UCSD-AML1 (cell line): ENCODE measurements around the gene SUPT20H.
"Not testable (repeated sequence)": the region's sequence is repeated elsewhere in the genome, so short reads cannot be mapped to it uniquely, and the experiment has no call there.

ENCODE experiments used
- DNase-seq: peaks from one replicate; lab custom pipeline; 2025; ENCODE audit not compliant: unreplicated experiment; lab: John Stamatoyannopoulos, UW

The SUPT20H gene

DNA sequence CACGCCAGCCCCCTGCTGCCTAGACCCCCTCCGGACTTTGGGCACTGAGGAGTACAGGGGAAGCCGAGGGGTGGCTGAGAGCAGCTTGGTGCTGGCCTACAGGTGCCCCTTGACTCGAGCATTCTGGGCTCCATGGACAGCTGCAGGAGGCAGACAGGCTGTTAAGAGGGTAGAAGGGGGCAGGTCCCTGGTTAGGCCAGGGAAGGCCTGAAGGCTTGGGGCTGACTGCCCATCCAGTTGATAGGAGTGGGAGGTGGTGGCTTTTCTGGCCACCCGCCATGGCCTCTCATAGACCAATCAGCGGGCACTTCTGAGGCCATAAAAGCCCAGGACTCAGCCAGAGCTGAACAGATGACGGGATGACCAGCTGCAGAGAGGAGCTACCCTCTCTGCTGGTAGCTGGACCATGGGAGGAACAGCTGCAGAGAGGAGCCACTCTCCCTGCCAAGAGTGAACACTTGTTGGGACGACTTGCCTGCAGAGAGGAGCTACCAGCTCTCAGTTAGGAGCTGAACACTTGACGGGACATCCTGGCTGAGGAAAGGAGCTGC, 10.7 kb upstream of the SUPT20H start:
- DNase-seq: no peak

DNA sequence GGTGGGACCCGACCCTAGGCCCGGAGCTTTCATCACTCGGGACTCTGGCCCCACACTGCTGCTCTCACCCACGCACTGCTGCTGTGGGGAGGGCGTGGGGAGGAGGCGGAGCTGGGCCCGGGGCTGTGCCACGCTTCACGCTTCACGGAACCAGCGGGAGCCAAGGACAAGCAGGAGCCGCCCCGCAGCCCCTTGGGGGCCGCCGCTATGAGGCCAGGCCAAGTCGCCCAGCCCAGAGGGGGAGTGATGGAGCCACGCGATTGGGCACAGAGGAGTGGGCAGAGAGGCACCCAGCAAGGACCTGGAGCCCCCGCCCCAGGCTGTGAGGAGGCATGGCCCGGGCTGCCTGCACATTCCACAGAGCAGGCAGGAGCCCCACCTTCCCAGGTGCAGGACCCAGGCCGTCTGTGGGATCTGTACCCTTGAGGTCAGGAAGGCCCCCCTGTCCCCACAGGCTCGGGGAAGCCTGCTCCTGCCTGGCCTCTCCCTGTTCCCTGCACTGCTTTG, 10.2 kb upstream of the SUPT20H start:
- no peak for DNase-seq

DNA sequence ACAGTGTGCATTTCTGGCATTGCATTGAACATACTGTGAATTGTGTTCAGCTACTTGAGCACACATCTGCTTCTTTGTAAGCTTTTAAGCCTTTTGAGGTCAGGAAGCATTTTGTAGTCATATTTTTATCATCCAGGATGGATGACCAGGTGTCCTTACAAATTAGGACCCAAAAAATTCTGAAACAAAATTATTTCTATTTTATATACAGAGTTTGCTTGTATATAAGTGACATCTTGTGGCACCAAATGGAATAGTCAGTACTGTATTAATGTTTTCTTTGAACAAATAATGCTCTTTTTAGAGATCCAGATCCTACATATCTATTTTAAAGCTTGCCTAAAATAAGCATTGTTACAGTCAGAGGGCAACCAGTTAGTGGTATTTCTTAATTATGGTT, 9.5 kb upstream of the SUPT20H start:
- no peak for DNase-seq

DNA sequence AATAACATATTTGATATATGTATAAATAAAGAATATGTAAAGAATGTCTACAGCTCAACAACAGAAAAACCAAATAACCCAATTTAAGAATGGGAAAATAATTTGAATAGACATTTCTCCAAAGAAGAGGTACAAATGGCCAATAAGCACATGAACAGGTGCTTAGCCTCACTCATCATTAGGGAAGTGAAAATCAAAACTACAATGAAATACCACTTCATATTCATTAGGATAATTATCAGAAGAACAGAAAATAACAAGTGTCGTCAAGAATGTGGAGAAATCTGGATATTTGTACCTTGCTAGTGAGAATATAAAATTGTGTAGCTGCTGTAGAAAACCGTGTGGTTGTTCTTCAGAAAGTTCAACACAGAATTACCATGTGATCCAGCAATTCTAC, 8.4 kb upstream of the SUPT20H start:
- no peak for DNase-seq

DNA sequence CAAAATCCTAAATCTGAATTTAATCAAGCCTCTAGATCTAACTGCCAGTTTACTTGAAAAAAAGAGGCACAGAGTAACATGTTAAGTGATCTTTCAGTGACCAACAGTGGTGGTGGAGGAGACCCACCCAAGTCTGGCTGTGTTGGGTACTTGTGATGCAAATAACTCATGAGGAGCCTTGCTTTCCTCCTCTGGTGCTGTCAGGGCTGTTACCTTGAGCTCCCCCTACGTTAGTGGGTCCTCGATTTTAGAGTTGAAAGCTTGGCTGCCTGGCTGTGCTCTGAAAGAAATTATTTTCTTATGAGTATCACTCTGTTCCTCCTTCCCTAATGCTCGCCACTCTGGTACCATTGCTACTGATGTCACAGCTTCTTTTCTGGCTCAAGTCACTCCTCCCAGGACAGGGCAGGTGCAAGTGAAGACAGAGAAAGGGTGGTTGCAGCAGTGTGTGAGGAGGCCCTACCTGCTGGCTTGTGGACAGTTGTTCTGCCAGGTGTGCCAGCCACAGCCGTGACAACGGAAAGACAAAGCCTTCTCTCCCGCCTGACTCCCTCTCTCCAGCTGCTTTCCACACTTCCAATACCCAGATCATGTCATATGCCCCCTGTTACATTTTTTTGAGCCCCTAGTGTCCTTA, 6.5 kb upstream of the SUPT20H start:
- no peak for DNase-seq

DNA sequence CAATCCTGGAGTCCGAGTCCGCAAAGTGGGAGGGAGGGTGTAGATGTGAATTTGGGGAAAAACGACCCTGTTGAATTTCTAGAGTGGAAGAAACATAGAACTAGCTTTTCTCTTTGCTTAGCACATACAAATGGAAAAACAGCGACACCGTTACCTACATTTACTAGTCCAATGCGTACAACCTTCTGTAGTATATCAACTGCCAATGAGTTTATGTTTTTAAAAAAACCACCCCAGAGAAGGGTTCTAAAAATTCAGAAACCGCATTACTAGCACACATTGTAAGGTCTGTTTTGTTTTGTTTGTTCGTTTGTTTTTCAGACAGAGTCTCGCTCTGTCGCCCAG, 332 bp upstream of the SUPT20H start:
- DNase-seq: no peak

DNA sequence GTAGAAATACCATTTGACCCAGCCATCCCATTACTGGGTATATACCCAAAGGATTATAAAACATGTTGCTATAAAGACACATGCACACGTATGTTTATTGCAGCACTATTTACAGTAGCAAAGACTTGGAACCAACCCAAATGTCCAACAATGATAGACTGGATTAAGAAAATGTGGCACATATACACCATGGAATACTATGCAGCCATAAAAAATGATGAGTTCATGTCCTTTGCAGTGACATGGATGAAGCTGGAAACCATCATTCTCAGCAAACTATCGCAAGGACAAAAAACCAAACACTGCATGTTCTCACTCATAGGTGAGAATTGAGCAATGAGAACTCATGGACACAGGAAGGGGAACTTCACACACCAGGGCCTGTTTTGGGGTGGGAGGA, 3.3 kb downstream of the SUPT20H start:
- not testable (repeated sequence) for DNase-seq

DNA sequence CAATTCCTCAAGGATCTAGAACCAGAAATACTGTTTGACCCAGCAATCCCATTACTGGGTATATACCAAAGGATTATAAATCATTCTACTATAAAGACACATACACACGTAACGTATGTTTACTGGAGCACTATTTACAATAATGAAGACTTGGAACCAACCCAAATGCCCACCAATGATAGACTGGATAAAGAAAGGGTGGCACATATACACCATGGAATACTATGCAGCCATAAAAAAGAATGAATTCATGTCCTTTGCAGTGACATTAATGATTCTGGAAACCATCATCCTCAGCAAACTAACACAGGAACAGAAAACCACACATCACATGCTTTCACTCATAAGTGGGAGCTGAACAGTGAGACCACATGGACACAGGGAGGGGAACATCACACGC, 6.4 kb downstream of the SUPT20H start:
- not testable (repeated sequence) for DNase-seq

DNA sequence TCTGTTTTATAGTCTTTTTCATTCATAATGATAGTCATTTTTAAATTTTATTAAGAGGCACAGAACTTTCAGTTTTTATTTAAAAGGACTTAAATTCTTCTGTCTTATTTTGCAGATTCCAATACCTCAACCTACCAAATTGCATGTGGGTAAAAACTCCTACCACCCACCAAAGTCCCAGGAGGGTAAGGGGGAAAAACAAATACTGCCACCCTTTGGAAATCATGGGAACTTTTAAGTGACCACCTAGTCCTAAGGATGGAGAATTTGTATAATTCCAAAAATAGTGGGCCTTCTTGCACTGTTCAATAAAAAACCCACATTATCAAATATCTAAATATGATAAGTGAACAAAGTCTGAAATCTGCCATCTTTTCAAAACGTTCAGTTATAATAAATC, 9.7 kb downstream of the SUPT20H start:
- no peak for DNase-seq

DNA sequence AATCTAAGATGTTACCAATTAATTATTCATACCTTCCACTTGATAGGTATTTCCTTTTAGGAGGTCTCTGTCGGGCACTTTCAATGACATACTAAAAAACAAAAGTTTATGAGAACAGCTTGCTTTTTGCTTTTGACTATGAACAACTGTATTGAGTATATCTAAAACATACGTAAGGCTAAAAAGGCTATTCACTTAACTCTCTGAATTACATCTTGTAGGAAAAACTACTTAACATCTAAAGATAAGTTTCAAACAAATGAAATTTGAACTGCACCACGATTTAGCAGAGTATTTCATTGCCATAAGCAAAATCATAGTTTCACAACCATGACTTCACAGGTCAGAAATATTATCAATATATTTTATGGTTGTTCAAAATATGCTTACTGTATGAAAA, 11.6 kb downstream of the SUPT20H start:
- DNase-seq: no peak

DNA sequence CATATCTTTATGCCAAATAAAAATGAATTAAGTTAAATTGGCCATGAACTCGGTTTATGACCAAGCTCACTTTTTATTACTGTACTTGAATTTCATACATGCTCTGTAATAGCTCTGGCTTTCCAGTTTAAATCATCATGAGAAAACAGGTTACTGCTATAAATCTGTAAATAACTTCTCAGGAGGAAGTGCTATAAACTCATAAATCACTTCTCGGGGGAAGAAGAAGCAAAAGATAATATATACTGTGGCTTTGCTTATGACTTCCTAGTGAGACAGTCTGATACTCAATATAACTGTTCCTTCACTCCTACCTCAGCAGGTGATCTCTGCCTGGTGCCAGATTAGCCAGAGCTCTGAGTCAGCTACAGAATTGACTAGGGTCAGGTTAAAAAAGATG, 12.5 kb downstream of the SUPT20H start:
- no peak for DNase-seq

DNA sequence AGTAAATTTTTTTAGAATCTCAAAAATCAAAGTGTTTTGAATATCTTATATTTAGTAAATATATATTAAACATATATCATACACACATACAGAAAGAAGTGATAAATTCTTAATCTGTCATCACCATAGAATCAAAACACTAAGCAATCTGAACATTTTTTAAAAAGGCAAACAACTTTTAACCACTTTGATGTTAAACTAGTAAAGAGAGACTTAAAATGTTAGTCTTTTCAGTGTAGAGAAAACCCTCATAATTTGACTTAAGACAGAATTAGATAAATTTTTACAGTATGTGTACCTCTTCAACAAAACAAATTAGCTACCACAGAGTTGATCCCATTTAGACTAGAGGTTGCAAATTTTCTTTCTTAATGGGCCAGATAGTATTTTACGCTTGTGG, 13.4 kb downstream of the SUPT20H start:
- DNase-seq: no peak

DNA sequence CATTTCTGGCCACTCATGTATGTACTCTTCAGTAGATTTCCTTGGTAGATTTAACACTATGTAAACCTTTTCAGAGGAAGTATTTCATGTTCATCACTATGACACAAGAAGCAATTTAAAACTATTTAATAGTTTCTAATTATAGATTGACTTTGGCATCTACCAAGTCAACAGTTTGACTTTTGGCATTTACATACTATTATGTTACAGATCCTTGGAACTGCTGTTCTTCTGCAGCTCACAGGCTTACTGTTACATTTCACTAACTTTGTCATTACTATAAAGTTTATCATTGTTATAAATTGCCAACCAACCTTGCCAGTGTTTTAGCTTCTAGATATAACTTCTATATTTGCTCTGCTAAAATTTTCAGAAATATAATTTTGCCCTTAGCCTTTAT, 18.7 kb downstream of the SUPT20H start:
- no peak for DNase-seq

DNA sequence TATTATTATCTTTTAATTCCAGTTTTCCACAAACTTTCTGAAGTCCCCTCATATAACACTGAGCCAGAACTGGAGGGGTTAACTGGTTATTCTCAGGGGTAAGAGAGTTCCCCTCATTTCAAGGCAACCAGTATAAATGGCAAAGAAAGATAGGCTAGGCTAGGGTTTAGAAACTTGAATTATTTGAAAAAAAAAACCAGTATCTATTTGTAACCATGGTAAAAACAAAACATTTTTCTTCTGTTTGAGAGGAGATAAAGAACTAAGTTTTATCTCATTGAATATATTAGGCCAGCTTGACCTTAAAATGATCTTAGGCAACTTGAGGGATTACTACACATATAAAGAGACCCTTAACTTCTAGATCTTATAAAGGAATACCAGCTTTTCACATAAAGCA, 19.6 kb downstream of the SUPT20H start:
- DNase-seq: no peak

DNA sequence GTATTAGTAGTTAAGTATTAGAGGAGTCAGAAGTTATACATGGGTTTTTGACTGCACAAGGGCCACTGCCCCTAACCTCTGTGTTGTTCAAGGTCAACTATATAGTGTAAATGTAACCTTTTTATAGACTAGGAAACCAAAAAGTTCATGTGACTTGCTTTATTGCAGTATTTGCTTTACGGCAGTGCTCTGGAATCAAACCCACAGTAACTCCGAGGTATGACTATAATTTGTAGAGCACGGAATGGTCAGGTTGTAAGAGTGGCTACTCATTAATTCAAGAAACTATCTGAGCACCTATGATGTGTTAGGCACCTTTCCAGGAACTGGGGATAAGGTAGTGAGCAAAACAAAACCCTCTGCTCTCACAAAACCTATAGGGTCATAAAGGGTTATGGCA, 22.2 kb downstream of the SUPT20H start:
- DNase-seq: no peak

DNA sequence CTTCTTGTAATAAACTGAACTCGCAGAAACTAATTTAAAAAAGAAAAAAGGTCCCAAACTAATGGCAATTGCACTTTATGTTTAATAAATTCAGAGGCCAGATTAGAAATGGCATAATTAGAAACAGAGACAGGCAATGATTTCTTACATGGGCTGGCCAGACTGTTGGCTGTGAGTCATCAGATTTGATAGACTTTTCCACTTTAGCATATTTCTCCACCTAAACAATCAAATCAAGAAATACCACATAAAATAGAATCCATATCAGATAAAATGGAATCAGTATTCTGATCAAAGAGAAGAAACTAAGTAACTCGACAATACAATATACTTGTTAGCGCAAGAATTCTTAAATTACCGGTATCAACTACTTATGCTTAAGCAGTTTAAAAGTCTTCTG, 29.9 kb downstream of the SUPT20H start:
- no peak for DNase-seq

DNA sequence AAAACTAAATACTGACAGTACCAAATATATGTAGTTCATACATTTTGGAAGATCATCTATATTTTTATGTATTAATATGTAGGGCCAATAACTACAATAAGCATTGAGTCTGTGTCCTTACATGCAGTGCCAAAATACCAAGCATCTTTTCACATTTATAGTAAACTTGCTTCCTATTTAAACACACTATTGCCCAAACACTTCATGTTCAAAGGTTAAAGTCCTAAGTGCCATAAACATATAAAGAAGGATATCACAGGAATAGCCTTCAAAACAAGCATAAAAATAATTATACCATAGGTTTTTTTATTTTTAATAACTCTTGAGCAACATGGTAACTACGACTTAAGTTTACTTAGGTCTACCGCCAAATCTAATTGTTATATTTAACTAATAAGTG, 31.8 kb downstream of the SUPT20H start:
- DNase-seq: no peak

DNA sequence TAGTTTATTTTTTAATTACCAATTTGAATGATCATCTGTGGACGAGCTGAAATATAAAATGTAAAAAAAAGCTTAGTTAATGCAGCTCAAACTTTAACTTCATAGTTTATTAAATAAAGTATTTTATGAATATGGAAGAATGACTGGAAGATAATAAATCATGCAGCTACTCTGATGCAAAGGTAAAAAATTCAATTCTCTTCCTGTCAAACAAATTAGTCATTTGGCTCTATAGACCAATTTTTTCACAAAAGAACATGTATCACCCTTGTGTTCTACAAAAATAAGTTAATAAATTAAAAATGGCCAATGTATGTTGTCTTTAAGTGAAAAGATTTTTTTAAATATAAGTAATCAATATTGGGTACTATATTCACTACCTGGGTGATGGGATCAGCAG, 32.7 kb downstream of the SUPT20H start:
- no peak for DNase-seq

DNA sequence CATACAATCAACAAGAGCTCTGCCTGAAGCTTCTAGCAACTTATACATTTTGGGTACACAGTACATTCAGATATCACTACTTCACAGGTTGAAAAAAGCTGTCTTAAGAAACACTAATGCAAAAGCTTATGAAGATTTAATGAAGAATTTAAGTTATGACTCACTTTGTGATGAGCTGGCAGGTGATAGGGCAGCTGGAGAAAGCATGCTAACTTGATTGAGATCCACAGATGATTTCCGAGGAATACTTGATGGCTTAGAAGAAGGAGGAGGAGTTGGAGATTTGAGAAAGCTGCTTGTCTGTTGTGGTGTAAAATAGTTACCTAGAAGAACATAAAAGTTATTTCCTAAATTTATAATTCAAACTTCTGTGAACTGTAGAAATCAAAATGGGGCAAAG, 35.6 kb downstream of the SUPT20H start:
- DNase-seq: no peak

DNA sequence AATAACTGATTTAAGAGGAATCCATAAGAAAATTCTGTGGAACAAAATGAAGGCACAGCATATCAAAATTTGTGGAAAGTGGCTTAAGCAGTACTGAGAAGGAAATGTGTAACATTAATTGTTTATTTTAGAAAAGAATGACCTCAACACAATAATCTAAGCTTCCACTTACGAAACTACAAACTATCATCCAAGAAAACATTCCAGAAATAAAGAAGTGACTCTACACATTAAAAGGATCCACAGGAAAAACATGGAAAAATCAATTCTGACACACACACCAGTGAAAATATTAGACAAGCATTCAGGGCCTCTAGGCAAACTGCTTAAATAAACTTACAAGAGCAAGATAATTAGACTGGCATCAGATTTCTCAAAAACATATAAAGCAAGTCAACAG, 44.9 kb downstream of the SUPT20H start:
- no peak for DNase-seq

DNA sequence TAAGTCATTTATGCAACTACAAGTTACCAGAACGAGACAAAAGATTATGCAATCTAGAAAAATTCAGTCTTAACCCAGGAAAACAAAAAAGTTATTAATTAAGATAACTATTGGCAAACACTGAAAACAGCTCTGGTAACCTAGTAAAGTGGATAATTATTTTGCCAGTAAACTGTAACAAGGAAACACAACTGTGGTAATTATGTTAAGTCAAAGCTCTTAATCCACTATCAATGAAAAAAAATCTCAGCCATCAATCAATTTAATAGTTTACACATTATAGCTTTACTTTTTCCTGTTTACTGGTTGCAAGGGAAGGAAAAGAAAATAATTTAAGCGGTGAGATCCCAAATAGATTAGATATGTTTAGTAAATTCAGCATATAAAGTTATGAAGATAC, 47.7 kb downstream of the SUPT20H start:
- DNase-seq: no peak

DNA sequence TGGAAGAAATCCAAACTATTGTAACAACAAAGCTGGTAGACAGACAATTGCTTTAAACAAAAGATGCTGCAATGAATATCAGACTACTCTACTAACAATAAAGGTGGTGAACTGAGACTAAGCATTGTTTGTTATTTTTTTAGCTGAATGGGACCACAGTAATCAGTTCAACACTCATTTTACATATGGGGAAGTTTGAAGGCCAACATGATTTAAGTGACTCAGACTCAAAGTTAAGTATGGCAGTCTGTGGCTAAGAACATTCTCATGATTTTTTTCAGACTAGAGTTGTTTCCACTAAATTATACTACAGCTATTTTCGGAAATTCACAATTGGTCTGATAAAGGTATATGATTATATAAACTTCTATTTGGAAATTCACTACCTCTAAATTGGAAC, 48.5 kb downstream of the SUPT20H start:
- no peak for DNase-seq

DNA sequence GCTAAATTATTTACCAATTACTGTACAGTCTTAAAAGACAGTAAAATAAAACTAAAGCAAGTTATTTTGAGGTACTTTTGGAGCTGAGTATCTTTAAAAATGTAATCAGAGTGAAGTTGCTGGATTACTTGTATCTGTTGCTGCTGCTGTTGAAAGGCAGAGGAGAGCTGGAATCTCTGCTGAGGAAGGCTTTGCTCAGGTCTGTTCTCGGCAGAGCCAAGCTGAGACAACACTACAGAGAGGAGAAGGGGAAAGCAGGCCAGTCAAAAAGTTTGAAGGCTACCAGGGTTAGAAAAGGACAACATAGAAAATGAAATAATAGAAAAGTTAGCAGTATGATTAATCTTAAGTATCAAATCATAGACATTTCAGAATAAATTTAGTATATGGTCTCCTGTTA, 49.1 kb downstream of the SUPT20H start:
- no peak for DNase-seq
